HG02970 (cell line): Measurements from ENCODE around the gene MAML3.
A peak's percentile ranks its signal among the peaks of the same experiment; 100 is the strongest.

Experiments used
- ATAC-seq: cut with Tn5 transposase; IDR thresholded peaks from one replicate; pipeline ENCODE4 v1.9.1; 2021; ENCODE audit warnings: mild to moderate bottlenecking, moderate library complexity, moderate number of reproducible peaks; ENCODE audit not compliant: unreplicated experiment, low FRiP score

Gene MAML3

GRCh38 chr4:140019619-140020347, 134.2 kb downstream of the MAML3 start:
- no peak for ATAC-seq

- no peak for ATAC-seq
Observed at GRCh38 chr4:140018931-140019618, 134.9 kb downstream of the MAML3 start.

- ATAC-seq, result no peak
Observed at GRCh38 chr4:140014284-140014683, 139.7 kb downstream of the MAML3 start.

- no peak for ATAC-seq
Observed at GRCh38 chr4:140012688-140013486, 141.1 kb downstream of the MAML3 start.

GRCh38 chr4:140005699-140006098, 148.3 kb downstream of the MAML3 start:
- no peak for ATAC-seq

GRCh38 chr4:140004922-140005627, 148.9 kb downstream of the MAML3 start:
- no peak for ATAC-seq

GRCh38 chr4:140004549-140004895, 149.5 kb downstream of the MAML3 start:
- no peak for ATAC-seq

- no peak for ATAC-seq
Observed at GRCh38 chr4:140003876-140004548, 150.0 kb downstream of the MAML3 start.

- no peak for ATAC-seq
Observed at GRCh38 chr4:140000232-140000631, 153.8 kb downstream of the MAML3 start.

GRCh38 chr4:139988863-139989765, 164.9 kb downstream of the MAML3 start:
- ATAC-seq, result no peak

- no peak for ATAC-seq
Observed at GRCh38 chr4:139987502-139987850, 166.5 kb downstream of the MAML3 start.

GRCh38 chr4:139986689-139987501, 167.1 kb downstream of the MAML3 start:
- ATAC-seq, result no peak

GRCh38 chr4:139986106-139986505, 167.9 kb downstream of the MAML3 start:
- no peak for ATAC-seq

- no peak for ATAC-seq
Observed at GRCh38 chr4:139985401-139985800, 168.6 kb downstream of the MAML3 start.

- ATAC-seq, result no peak
Observed at GRCh38 chr4:139984471-139984870, 169.5 kb downstream of the MAML3 start.

- ATAC-seq, result peak; percentile 81
Observed at GRCh38 chr4:139978692-139979091, 175.3 kb downstream of the MAML3 start.

- no peak for ATAC-seq
Observed at GRCh38 chr4:139977838-139978609, 176.0 kb downstream of the MAML3 start.

- ATAC-seq, result no peak
Observed at GRCh38 chr4:139975830-139976272, 178.1 kb downstream of the MAML3 start.
